Limb (tissue), 2 donors: ENCODE data around the gene DAW1.
A peak's percentile ranks its signal among the peaks of the same experiment; 100 is the strongest.

Source experiments
- DNase-seq, 2 donors: peaks; one replicate each; pipeline ENCODE4 v3.0.0-alpha.2; 2016; ENCODE audit errors: extremely low spot score in 2 of 2

DAW1 gene

GRCh38 chr2:227862227-227862740, 9.1 kb upstream of the DAW1 start:
- no peak for DNase-seq

- DNase-seq = no peak
Measured at GRCh38 chr2:227862741-227863588, 8.5 kb upstream of the DAW1 start.

- DNase-seq = no peak
Measured at GRCh38 chr2:227864161-227864756, 7.2 kb upstream of the DAW1 start.

GRCh38 chr2:227865291-227865690, 6.1 kb upstream of the DAW1 start:
- DNase-seq = no peak

- DNase-seq = no peak
Measured at GRCh38 chr2:227867386-227867785, 4.0 kb upstream of the DAW1 start.

GRCh38 chr2:227870710-227871374, 589 bp upstream of the DAW1 start:
- DNase-seq = no peak

GRCh38 chr2:227872676-227873075, 1.2 kb downstream of the DAW1 start:
- DNase-seq = no peak

GRCh38 chr2:227876300-227876801, 4.9 kb downstream of the DAW1 start:
- no peak for DNase-seq

GRCh38 chr2:227877421-227878310, 6.2 kb downstream of the DAW1 start:
- no peak for DNase-seq

GRCh38 chr2:227880460-227880859, 9.0 kb downstream of the DAW1 start:
- DNase-seq = no peak

GRCh38 chr2:227881866-227882517, 10.6 kb downstream of the DAW1 start:
- no peak for DNase-seq

GRCh38 chr2:227884511-227884947, 13.1 kb downstream of the DAW1 start:
- DNase-seq = peak in 1 of 2 donors; percentile 56

- DNase-seq = no peak
Measured at GRCh38 chr2:227886149-227886548, 14.7 kb downstream of the DAW1 start.

- DNase-seq = no peak
Measured at GRCh38 chr2:227888289-227888688, 16.9 kb downstream of the DAW1 start.

- no peak for DNase-seq
Measured at GRCh38 chr2:227889336-227889735, 17.9 kb downstream of the DAW1 start.

- DNase-seq = peak in 1 of 2 donors; percentile 74
Measured at GRCh38 chr2:227890495-227891079, 19.2 kb downstream of the DAW1 start.

- DNase-seq = no peak
Measured at GRCh38 chr2:227891673-227892072, 20.2 kb downstream of the DAW1 start.

GRCh38 chr2:227903381-227903780, 31.9 kb downstream of the DAW1 start:
- no peak for DNase-seq

- DNase-seq = no peak
Measured at GRCh38 chr2:227906991-227907390, 35.6 kb downstream of the DAW1 start.
